NCI-H526 (cell line): ENCODE data around the gene AUP1.

Source experiments
- DNase-seq, 2 experiments: peaks; one replicate each; lab custom pipeline; 2025; lab: John Stamatoyannopoulos, UW

Gene AUP1

GRCh38 chr2:74535440-74535965 is 6.0 kb upstream of the AUP1 start:
- no peak for DNase-seq

GRCh38 chr2:74534411-74534810 is 4.9 kb upstream of the AUP1 start:
- no peak for DNase-seq

DNA sequence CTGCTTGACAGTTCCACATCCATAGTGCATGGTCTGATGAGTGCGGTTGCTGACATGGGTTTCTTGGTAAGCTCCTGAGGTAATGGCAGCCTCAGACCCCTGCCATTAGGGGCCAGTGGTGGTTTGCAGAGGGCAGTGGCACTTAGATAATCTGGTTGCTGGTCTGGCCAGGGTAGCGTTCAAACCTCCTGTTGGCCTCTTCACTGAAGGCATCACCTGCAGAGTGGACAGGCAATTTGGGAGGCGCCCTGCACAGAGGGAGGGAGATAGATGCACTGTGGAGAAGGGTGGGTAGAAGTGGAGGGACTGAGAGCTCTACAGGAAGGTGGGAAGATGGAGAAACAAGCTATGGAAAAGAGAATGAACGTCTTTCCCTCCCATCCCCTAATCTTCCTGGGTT is 4.0 kb upstream of the AUP1 start:
- DNase-seq: no peak

- peak in 1 of 2 experiments; percentile 19 for DNase-seq
These were observed 2.7 kb upstream of the AUP1 start for GRCh38 chr2:74532222-74532621.

GRCh38 chr2:74531666-74532065 is 2.2 kb upstream of the AUP1 start:
- DNase-seq: no peak

DNA sequence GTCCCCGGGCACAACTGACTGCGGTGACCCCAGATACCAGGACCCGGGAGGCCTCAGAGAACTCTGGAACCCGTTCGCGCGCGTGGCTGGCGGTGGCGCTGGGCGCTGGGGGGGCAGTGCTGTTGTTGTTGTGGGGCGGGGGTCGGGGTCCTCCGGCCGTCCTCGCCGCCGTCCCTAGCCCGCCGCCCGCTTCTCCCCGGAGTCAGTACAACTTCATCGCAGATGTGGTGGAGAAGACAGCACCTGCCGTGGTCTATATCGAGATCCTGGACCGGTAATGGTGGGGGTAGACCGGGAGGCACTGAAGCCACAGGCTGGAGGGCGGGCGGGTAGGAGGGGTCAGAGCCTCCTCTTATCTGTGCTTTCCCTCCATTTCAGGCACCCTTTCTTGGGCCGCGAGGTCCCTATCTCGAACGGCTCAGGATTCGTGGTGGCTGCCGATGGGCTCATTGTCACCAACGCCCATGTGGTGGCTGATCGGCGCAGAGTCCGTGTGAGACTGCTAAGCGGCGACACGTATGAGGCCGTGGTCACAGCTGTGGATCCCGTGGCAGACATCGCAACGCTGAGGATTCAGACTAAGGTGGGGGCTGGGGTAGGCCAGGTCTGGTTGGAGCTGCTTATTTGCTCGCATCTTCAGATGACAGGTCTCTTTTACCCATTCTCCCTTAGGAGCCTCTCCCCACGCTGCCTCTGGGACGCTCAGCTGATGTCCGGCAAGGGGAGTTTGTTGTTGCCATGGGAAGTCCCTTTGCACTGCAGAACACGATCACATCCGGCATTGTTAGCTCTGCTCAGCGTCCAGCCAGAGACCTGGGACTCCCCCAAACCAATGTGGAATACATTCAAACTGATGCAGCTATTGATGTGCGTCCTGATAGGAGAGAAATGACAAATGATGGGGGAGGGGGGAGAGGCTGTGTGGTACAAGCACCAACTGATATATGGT is 1.0 kb upstream of the AUP1 start:
- DNase-seq: peak in 1 of 2 experiments; percentile 50

DNA sequence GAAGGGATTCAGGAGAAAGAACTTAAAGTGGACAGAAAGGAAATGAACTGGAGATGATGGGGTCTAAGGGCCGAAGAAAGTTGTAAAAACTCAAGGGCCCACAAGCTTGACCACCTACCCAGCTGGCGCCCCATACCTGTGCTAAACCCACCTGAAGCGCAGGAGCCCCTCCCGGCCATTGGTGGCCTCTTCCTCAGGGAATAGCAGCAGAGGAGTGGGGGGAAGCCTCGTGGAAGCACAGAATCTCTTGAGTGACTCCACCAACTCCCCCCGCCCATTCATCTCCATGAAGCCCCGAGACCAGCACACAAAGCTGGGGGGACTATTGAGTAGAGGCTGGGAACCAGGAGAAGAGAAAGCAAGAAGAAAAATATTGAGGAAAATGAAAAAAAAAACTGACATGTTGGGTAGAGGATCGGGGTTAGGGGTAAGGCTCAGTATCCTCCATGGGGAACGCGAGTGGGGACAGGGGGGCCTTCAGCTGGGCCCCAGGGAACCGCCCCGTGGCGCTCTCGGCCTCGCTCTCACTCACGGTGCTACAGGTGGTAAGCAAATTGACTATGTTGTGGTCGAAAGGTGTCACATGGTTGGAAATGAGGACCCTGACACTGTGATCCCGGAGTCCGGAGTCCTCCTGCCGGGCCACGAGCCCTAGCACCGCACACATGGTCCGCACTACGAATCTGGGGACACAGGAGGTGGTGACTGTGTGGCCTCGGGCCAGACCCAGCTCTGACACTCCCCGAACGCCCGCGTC is 728 bp downstream of the AUP1 start:
- no peak for DNase-seq

- DNase-seq: no peak
These were observed 1.8 kb downstream of the AUP1 start for GRCh38 chr2:74527741-74528140.

DNA sequence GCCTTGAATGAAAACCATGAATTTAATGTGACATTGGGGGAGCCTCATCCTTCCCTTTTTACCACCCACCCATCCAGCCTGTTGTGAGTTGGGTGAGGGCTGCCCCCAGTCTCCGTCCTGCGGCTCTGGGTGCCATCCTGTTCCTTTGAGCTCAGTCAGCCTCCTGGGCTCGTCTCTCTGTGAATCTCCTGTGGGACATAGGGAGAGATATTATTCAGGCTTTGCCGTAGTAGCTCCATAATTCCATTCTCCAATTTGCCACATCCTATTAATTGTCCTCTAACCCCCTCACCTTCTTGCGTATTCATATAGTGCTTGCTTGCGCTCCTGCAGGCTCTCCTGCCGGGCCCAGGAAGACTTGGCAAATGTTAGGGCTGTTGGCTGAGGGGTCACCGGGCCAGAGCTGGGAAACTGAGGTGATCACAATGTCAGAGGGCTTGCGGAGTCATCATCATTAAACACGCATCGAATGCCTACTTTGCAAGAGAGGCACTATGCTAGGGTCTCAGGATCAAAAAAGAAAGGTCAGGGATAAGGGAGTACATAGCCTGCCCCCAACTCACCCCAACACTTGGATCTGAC is 2.8 kb downstream of the AUP1 start:
- no peak for DNase-seq

DNA sequence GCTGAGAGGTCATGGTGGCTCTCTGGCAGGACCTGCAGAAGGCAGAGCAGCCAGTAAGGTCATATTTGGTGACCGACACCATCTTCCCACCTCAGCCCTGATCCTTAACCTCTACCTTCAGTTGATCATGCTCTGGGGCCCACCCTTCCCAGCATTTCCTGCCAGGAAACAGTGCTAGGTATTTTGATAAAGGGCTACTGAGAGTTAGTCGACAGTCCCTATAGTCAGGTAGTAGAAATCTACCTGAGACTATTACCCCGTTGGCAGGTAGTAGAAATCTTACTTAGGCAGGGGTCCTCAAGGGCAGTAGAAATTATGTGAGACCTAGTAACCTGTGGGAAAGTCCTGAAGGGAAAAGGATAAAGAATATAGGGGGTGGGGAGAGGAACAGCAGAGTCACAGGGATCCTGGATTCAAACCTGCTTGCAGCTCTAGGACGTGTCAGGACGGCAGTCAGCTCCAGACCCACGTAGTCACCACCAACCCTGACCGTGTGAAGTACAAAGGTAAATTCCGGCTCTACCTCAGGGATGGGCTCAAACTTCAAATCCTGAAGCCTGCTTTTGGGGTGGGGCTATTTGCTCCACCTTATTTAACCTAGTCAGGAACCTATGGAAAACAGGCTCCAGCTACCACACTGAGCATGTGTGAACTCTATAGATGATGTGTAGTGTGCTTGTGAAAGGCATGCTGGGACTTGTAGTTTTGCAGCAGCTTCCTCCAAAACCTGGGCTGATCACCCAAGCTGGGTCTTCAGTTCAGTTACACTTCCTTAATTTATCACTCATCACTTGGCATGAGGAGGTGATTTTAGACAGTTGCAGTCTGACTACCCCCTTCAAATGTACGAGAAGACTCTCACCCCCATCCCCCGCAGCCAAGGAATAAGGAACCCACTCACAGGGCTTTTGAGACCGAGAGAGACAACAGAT is 3.5 kb downstream of the AUP1 start, which contains the start of gene DQX1:
TSS of gene DQX1 (minus strand) at position 515 of the 932 bp plus-strand sequence. CDS start at position 13, 502 bp downstream.
- DNase-seq: peak; percentile 37 to 53

- DNase-seq: no peak
These were observed 4.4 kb downstream of the AUP1 start for GRCh38 chr2:74524955-74525716.

GRCh38 chr2:74524005-74524404 is 5.5 kb downstream of the AUP1 start:
- DNase-seq: no peak

DNA sequence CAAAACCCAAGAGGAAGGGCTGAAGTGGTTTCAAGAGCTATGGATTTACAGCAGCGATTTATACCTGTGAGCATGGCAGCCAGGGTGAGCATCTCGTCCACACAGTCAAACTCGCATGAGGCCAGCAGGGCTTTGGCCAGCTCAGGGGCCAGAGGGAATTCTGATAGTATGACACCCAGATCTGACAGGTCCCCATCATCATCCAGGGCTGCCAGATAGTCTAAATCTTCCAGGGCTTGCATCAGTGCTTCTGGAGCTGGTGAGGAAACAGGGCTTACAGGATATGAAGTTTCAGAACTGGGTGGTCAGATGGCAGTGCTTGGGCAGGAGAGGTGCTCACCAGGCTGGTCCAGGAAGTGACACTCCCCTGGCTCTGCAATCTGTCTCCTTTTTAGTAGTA is 7.0 kb downstream of the AUP1 start:
- no peak for DNase-seq

- no peak for DNase-seq
These were observed 12.9 kb downstream of the AUP1 start for GRCh38 chr2:74516650-74517049.

DNA sequence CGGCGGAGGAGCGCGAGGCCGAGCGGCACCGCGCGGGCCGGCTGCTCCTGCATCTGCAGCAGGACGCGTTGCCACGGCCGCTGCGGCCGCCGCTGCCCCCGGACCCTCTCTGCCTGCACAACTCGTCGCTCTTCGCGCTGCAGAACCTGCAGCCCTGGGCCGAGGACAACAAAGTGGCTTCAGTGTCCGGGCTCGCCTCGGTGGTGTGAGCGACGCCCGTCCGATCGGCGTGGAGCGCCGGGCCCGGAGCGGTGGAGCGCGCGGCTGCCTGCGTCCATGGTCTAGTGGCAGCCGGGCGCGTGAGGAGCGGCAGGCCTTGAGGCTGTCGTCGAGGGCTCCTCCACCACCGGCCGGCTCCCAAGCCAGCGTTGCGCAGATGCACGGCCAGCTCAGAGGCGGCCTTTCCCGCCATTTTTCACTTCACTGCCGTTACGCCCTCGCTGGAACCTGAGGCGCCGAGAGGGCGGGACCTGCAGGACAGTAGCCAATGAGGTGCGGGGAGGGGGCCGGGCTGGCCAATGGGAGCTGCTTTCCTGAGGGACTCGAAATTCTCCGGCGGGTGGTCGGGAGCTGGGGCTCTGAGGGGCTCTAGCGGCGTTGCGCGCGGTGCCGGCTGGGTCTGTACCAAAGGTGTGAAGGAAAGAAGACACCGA is 13.4 kb downstream of the AUP1 start:
- peak; percentile 52 to 71 for DNase-seq

- no peak for DNase-seq
These were observed 14.1 kb downstream of the AUP1 start for GRCh38 chr2:74515271-74515980.

GRCh38 chr2:74514368-74515270 is 14.9 kb downstream of the AUP1 start, which contains the start of gene TLX2:
TSS of gene TLX2 (plus strand) at chr2:74514450. CDS start at chr2:74514807, 357 bp downstream.
- peak in 1 of 2 experiments; percentile 63 for DNase-seq
